ENCODE results near the gene PGAP2. TPM values are rescaled to one million over a fixed set of nuclear protein-coding genes. Genes with fewer than 3 reads are reported as not detected.

PGAP2 gene
- polyA plus RNA-seq, 2 of the 4 experiments (the other 2 are of a cell fraction) = 32.4 to 35.2 TPM

GRCh38 chr11:3865388-3866193, 57.2 kb downstream of the PGAP2 start:
- POLR2A ChIA-PET = no interaction called here
- CTCF ChIA-PET = interaction anchor here (0.8 to 3.3 kb wide), 7 partner anchors 10 to 208 kb away, joined by 3 to 24 read pairs (median 4); partner anchors contain the start of gene STIM1

GRCh38 chr11:3866206-3866605, 57.8 kb downstream of the PGAP2 start:
- no peak for DNase-seq (ENCODE audit: low read depth in 1 of 2, low spot score in 1 of 2)
- 93% methylated on average over 5 of the region's 5 CpGs for WGBS (ENCODE audit: missing lambda C conversion rate)
- H3K4me2 ChIP-seq = peak overlapping the region; percentile 15; the same call in 2 of the 3 replicates
- TF ChIP-seq RFX5 (IDR thresholded peaks at IDR 0.05) (no peak), RNF2 (IDR thresholded peaks at IDR 0.05; ENCODE audit: borderline replicate concordance, low read depth) (no peak), ZSCAN20 (CRISPR knock-in tag; IDR thresholded peaks at IDR 0.05) (no peak), SMC3 (IDR thresholded peaks at IDR 0.05) (no peak), CBX2 (IDR thresholded peaks at IDR 0.05; ENCODE audit: borderline replicate concordance, low read depth) (no peak), KDM1A (IDR thresholded peaks at IDR 0.05; ENCODE audit: low read depth) (no peak), RAD21 (conservative IDR thresholded peaks at IDR 0.05 in 1 of 2, IDR thresholded peaks at IDR 0.05 in 1 of 2) (no peak)
- H3K9me3 ChIP-seq = no peaks in the 10 kb centered on the region
- POLR2A ChIA-PET = no interaction called here
- CTCF ChIA-PET = interaction anchor here (0.8 to 3.3 kb wide), 7 partner anchors 10 to 208 kb away, joined by 3 to 24 read pairs (median 4); partner anchors contain the start of gene STIM1
- FAIRE-seq = no peak
- H3K27ac ChIP-seq = peak overlapping the region in 1 of 2 experiments; percentile 49; a peak in 2 of 6 replicates
- H3K4me1 ChIP-seq = peaks cover 15% of the 10 kb centered on the region
- H3K4me3 ChIP-seq = no peak overlapping the region
- peak in 1 of 2 experiments; percentile 31; a peak in 1 of 6 replicates for ATAC-seq

More at GRCh38 chr11:3865388-3866193, 57.2 kb downstream of the PGAP2 start:
- Histone ChIP-seq H3K4me3 (no peak overlapping the region), H3K9me3 (no peaks in the 10 kb centered on the region), H3K4me2 (peak overlapping the region; percentile 15; the same call in 2 of the 3 replicates), H3K27ac (peak overlapping the region in 1 of 2 experiments; percentile 49; a peak in 3 of 6 replicates), H3K4me1 (peaks cover 18% of the 10 kb centered on the region)
- FAIRE-seq (no peak), ATAC-seq (peak; percentile 19 to 61; a peak in 3 of 6 replicates), DNase-seq (ENCODE audit: low read depth in 1 of 2, low spot score in 1 of 2) (no peak)
- 63% methylated on average over 3 of the region's 3 CpGs for WGBS (ENCODE audit: missing lambda C conversion rate)
- no peak for TF ChIP-seq MAX (IDR thresholded peaks at IDR 0.05)
- TF ChIP-seq PBX3 (IDR thresholded peaks at IDR 0.05) = no peak
- TF ChIP-seq KDM5A (IDR thresholded peaks at IDR 0.05) = no peak
- no peak for TF ChIP-seq POLR2A (IDR thresholded peaks at IDR 0.05; ENCODE audit: low read length)
- no peak for TF ChIP-seq TP53 (CRISPR knock-in tag; IDR thresholded peaks at IDR 0.05)
- TF ChIP-seq BCL3 (IDR thresholded peaks at IDR 0.05) = no peak
- TF ChIP-seq ESRRA (IDR thresholded peaks at IDR 0.05; ENCODE audit: borderline replicate concordance, low read length) = no peak
- TF ChIP-seq RAD21 (conservative IDR thresholded peaks at IDR 0.05 in 1 of 2, IDR thresholded peaks at IDR 0.05 in 1 of 2) = no peak
- no peak for TF ChIP-seq MYC (IDR thresholded peaks at IDR 0.05; ENCODE audit: borderline replicate concordance, low read length)
- TF ChIP-seq ZC3H11A (IDR thresholded peaks at IDR 0.05) = no peak
- TF ChIP-seq EP300 (IDR thresholded peaks at IDR 0.05) = no peak
- no peak for TF ChIP-seq JUNB (IDR thresholded peaks at IDR 0.05)
- TF ChIP-seq CTCF (IDR thresholded peaks at IDR 0.05) = no peak
- no peak for TF ChIP-seq HOXB13 (CRISPR knock-in tag; IDR thresholded peaks at IDR 0.05; ENCODE audit: low read depth)
- no peak for TF ChIP-seq NFE2L2 (conservative IDR thresholded peaks at IDR 0.05; ENCODE audit: low read length)
- TF ChIP-seq MAFK (IDR thresholded peaks at IDR 0.05; ENCODE audit: partially characterized antibody) = no peak

Measured in A549 (cell line).